GM19240 (cell line): ENCODE data around the gene SAMD4B.
"Not testable (repeated sequence)": the region's sequence is repeated elsewhere in the genome, so short reads cannot be mapped to it uniquely, and the experiment has no call there.

Experiments
- DNase-seq: peaks from one replicate; pipeline ENCODE4 v3.0.0; 2011; ENCODE audit warnings: low spot score; ENCODE audit not compliant: insufficient read length

SAMD4B gene

GRCh38 chr19:39365531-39365930 lies 23.3 kb downstream of the SAMD4B start:
- no peak for DNase-seq

DNA sequence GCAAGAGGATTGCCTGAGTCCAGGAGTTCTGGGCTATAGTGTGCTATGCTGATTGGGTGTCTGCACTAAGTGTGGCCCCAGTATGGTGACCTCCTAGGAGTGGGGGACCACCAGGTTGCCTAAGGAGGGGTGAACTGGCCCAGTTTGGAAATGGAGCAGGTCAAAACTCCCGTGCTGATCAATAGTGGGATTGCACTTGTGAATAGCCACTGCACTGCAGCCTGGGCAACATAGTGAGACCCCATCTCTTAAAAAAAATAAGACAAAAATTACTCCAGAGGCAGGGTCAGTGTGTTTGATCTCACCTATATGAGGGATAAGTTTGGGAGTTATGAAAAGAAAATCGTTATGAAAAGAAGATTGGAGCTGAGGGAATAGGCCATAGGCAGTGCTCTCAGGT lies 27.0 kb downstream of the SAMD4B start:
- no peak for DNase-seq

- no peak for DNase-seq
Observed at GRCh38 chr19:39370735-39371134, 28.5 kb downstream of the SAMD4B start.

GRCh38 chr19:39372047-39372802 lies 30.0 kb downstream of the SAMD4B start:
- no peak for DNase-seq

GRCh38 chr19:39372941-39373340 lies 30.7 kb downstream of the SAMD4B start:
- no peak for DNase-seq

DNA sequence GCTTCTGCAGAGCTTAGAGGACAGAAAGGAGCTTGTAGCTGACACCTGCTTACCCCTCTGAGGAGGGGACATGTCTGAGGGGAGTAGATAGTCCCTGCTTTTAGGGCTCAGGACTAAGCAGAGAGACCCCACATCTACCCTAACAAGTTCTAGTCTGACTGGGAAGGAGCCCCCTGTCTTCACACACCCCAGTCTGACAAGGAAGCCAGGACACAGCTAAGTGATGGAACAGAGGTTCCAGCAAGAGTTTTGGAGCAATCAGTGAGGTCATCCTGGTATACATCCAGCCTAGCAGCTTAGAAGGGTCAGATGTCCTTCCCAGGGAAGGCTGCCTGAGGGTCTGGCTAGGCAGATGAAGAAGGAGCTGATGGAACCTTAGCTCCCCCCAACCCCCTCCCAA lies 33.7 kb downstream of the SAMD4B start:
- DNase-seq: no peak

DNA sequence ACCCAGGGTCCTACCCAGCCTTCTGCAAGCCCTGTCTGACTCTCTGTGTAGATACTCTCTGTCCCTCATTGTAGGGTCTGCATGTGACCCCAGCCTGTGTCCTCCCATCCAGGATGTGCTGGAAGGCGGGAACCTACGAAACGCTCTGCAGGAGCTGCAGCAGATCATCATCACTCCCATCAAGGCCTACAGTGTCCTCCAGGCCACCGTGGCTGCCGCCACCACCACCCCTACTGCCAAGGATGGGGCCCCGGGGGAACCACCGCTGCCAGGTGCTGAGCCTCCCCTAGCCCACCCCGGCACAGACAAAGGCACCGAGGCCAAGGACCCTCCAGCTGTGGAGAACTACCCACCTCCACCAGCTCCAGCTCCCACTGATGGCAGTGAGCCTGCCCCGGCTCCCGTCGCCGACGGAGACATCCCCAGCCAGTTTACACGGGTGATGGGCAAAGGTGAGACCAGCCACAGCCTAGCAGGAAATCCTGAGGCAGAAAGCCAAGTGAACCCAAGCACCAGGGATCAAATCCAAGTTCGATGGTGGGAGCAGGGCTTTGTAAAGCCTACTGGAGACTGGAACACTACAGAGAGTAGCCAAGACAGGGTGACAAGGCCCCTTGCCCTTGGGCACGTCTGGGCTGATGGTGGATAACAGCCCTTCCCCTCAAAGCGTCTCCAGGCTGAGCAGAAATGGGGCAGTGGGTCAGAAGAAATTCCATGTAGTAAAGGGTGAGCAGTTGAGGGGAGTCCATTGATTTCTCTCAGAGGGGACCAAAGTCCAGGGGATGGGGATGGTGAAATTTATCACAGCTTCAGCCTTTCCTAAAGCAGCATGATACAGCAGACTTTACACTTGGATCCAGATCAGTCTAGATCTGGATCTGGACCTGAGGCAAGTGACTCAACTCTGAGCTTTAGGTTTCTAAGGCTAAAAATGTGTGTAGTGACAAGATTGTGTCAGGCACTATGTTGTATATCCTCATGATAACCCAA lies 35.4 kb downstream of the SAMD4B start:
- DNase-seq: no peak

DNA sequence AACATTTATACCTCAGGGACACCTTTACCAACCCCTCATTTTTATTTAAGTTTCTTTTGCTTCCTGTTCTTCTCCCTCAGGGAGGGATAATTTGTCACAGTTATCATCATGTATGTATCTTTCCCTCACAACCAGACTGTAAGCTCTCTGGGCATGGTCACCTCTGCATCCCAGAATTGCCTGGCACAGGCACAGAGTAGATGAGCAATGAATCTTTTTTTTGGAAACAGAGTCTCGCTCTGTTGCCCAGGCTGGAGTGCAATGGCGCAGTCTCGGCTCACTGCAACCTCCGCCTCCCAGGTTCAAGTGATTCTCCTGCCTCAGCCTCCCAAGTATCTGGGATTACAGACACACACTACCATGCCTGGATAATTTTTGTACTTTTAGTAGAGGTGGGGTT lies 37.1 kb downstream of the SAMD4B start:
- DNase-seq: not testable (repeated sequence)

DNA sequence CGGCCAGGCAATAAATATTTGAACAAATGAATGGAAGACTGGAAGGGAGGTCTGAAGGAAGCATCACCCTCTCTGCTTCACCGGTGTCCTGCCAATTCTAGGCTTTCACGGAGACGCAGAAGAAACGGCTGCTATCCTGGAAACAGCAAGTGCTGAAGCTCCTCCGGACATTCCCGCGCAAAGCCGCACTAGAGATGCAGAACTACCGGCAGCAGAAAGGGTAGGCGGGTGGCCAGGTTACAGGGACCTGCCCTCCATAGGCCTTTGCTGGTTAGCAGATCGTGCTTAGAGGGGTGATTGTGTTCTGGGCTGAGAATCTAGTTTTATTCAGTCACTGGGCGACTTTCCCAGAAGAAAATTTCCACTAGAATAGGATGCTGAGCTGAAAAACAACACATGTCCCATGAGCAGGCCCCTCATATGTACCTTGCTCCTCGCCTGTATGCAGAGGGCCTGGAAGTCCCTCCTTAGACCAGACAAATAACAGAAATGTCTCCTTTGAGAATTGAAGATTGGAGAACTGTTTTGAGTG lies 37.7 kb downstream of the SAMD4B start:
- DNase-seq: no peak

- no peak for DNase-seq
Observed at GRCh38 chr19:39380521-39381502, 38.6 kb downstream of the SAMD4B start.

DNA sequence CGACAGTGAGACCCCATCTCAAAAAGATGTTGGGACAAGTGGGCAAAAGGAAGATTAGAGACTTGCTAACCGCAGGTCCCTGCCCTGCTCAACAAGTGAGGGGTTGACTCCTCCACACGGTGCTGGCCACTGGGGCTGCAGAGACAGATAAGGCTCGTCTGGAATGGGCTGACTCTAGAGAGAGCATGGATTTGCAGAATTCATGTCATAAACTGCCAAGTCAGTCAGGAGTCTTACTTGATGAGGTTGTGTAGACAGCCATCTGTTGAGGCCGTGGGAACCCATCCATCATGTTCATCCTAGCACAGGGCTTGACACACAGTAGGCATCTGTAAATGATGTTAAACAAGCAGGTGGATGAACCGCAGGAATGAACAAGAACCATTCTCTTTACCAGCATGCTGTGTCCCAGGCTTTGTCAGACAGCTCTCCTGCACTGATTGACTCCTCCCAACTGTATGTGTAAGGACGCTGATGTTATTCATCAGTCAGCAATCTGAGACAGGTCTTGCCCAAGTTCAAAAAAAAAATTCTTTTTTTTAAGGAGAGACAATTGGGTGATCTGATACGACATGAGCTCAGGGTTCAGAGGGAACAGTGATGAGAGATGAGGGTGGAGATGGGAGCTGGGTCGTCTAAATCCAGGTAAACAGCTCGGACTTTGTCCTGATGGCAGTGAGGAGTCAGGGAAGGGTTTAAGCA lies 39.8 kb downstream of the SAMD4B start:
- DNase-seq: no peak

DNA sequence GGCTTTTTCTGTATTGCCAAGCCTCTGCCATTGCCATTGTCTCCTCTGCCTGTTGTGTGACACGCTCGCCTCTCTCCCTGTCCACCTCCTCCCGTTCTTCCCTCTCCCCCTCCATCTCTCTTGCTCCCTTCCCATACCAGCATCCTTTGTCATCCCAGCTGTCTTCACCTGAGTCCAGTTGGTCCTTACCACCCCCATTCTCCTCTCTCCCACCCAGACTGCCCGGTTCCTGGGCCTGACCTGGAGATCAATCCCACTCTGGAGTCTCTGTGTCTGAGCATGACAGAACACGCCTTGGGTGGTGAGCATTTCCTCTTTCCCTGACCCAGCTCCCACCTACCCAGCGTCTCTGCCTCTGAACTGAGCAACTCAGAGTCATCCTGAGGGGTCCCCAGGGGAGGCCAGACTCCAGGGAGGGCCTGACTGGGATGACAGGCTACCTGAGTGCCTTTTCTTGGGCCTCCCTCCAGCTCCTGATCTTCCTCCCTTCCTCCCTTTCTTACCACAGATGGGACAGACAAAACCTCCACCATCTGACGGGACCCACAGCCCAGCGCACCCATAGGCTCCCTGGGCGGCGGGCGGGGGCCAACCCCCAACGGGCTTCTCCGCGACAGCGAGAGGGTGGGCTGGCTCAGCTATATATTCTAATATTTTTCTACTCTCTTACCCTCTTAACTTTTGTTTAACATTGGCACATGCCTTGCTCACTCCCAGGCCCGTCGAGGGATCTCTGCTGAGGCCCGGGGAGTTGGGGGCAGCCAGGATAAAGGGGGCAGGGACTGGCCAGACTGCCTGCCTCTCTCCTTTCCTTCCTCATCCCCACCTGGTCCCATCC lies 41.0 kb downstream of the SAMD4B start:
- no peak for DNase-seq

DNA sequence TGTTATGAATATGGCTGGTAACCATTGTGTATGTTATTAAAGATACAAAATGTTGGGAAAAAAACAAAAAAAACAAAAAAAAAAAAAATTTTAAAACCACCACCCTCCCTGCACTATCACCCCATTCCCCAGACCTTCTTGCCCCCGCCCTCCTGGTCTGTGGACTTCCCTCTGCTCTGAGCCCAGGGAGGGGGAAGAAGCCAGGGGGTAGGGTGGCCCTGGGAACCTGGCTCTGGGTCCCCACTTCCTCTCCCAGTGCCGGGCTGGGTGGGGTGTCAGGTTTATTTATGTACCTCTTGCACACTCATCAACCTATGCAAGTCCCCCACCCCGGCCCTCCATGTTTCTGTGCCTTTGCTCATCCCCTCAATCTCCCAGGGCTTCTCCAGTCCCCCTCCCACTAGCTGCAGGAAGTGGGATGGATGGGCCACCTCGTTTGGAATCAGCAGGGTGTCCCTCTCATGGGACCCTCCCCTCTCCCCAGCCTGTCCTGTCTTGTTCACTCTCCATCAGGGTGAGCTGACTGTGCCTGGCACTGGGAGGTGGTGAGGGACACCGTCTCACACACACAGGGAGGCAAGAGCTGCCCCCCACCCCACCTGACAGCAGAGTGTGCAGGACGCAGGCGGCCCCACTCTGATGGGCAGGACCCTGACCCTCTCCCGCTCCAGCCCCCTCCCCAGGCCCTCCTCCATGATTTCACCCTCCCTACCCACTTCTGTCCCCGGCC lies 42.8 kb downstream of the SAMD4B start:
- no peak for DNase-seq

- no peak for DNase-seq
Observed at GRCh38 chr19:39385629-39386411, 43.6 kb downstream of the SAMD4B start.

GRCh38 chr19:39386557-39386956 lies 44.3 kb downstream of the SAMD4B start:
- DNase-seq: no peak

- no peak for DNase-seq
Observed at GRCh38 chr19:39388657-39389056, 46.4 kb downstream of the SAMD4B start.

DNA sequence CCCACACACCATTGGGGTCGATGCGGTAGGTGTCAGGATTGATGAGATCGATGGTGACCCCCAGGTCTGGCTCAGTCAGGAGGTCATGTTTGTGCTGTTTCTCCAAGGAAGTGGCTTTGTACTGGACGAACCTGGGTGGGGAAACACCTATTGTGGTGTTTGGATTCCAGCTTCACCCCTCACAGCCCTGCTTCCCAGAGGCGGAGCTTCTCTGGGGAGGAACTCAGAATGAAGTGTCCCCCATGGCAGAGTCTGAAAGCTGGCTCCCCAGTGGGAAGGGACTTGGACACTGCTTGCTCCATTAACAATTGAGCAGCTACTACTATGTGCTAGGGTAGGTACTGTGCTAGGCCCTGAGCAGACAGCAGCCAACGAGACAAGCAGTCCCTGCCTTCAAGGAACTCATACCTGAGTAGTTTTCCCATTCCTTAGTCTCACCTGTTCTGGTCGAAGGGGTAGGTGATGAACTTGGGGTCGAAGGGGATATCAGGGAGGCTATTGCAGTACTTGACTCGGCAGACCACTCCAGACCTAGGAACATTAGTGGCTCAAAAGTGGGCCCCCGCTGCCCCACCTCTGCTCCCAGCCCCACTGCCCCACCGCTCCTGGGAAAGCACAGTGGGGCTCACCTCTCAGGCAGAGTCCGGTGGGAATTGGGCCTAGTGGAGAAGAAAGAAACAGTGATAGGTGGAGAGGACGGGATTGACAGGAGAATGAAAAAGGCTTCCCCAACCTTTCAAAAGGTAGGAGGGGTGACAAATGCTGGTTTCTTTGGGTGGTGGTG lies 47.6 kb downstream of the SAMD4B start:
- no peak for DNase-seq
